Measurements from ENCODE around the gene LIG4. TPM values are rescaled to one million over a fixed set of nuclear protein-coding genes. Genes with fewer than 3 reads are reported as not detected.

The LIG4 gene
- polyA plus RNA-seq, 3 donors, result 14.4 to 17.8 (median 14.7) TPM

GRCh38 chr13:108195146-108195545 lies 20.2 kb downstream of the LIG4 start:
- no peak for DNase-seq (ENCODE audit: low read depth in 3 of 3, low spot score in 2 of 3)

GRCh38 chr13:108194435-108194936 lies 20.9 kb downstream of the LIG4 start:
- no peak for DNase-seq (ENCODE audit: low read depth in 3 of 3, low spot score in 2 of 3)

- DNase-seq (ENCODE audit: low read depth in 3 of 3, low spot score in 2 of 3), result no peak
Observed at GRCh38 chr13:108193806-108194205, 21.5 kb downstream of the LIG4 start.

- no peak for DNase-seq (ENCODE audit: low read depth in 3 of 3, low spot score in 2 of 3)
Observed at GRCh38 chr13:108190897-108191296, 24.4 kb downstream of the LIG4 start.

- no peak for DNase-seq (ENCODE audit: low read depth in 3 of 3, low spot score in 2 of 3)
Observed at GRCh38 chr13:108188260-108188659, 27.1 kb downstream of the LIG4 start.

- no peak for DNase-seq (ENCODE audit: low read depth in 3 of 3, low spot score in 2 of 3)
Observed at GRCh38 chr13:108185223-108185622, 30.1 kb downstream of the LIG4 start.

- no peak for DNase-seq (ENCODE audit: low read depth in 3 of 3, low spot score in 2 of 3)
Observed at GRCh38 chr13:108182652-108183051, 32.7 kb downstream of the LIG4 start.

- no peak for DNase-seq (ENCODE audit: low read depth in 3 of 3, low spot score in 2 of 3)
Observed at GRCh38 chr13:108178078-108178477, 37.3 kb downstream of the LIG4 start.

- DNase-seq (ENCODE audit: low read depth in 3 of 3, low spot score in 2 of 3), result no peak
Observed at GRCh38 chr13:108176685-108177274, 38.6 kb downstream of the LIG4 start.

GRCh38 chr13:108168929-108169328 lies 46.4 kb downstream of the LIG4 start:
- DNase-seq (ENCODE audit: low read depth in 3 of 3, low spot score in 2 of 3), result no peak

- DNase-seq (ENCODE audit: low read depth in 3 of 3, low spot score in 2 of 3), result no peak
Observed at GRCh38 chr13:108166078-108166477, 49.3 kb downstream of the LIG4 start.

GRCh38 chr13:108158746-108159145 lies 56.6 kb downstream of the LIG4 start:
- no peak for DNase-seq (ENCODE audit: low read depth in 3 of 3, low spot score in 2 of 3)

Other genes starting within 250 kb of the LIG4 start
- gene ABHD13, start 2.9 kb upstream of the LIG4 start, polyA plus RNA-seq (ENCODE audit: insufficient read length in 3 of 3), result 10 to 100 TPM; 14.4 to 17.9 (median 16.6) TPM
- gene TNFSF13B, start 54.2 kb upstream of the LIG4 start, polyA plus RNA-seq (ENCODE audit: insufficient read length in 3 of 3), result 1 to 10 TPM in 2 of 3 donors, under 1 TPM in 1; 0.94 to 1.9 (median 1.1) TPM